PFSK-1 (cell line): ENCODE results near the gene KCNMA1.

Experiments used
- FOXP2 ChIP-seq: optimal IDR thresholded peaks from 2 replicates; pipeline ENCODE3; 2011; ENCODE audit warnings: borderline replicate concordance, control low read depth, inconsistent platforms; ENCODE audit not compliant: insufficient read depth; ENCODE audit errors: extremely low read length, extremely low read depth
- POLR2AphosphoS5 ChIP-seq: IDR thresholded peaks from 2 replicates; pipeline ENCODE4 v1.6.1; 2012; ENCODE audit warnings: low read depth, mild to moderate bottlenecking, control low read depth, low read length, moderate library complexity
- SIN3A ChIP-seq: IDR thresholded peaks from 2 replicates; pipeline ENCODE4 v1.6.1; 2012; ENCODE audit warnings: mild to moderate bottlenecking, low read length, moderate library complexity, borderline replicate concordance; ENCODE audit not compliant: insufficient read depth
- TAF1 ChIP-seq: IDR thresholded peaks from 2 replicates; pipeline ENCODE4 v1.6.1; 2012; ENCODE audit warnings: low read length, control low read depth, borderline replicate concordance; ENCODE audit not compliant: insufficient read depth
- TF ChIP-seq, protein P1 (sequence below), 2 experiments: IDR thresholded peaks; 2 replicates each; pipeline versions ENCODE4 v1.6.1 to v1.8.0; 2011 to 2012; ENCODE audit warnings: low read depth in 2 of 2, low read length in 2 of 2, control low read depth in 1 of 2, inconsistent platforms in 1 of 2, mild to moderate bottlenecking in 1 of 2, moderate library complexity in 1 of 2; ENCODE audit not compliant: insufficient read depth in 1 of 2

The KCNMA1 gene

DNA sequence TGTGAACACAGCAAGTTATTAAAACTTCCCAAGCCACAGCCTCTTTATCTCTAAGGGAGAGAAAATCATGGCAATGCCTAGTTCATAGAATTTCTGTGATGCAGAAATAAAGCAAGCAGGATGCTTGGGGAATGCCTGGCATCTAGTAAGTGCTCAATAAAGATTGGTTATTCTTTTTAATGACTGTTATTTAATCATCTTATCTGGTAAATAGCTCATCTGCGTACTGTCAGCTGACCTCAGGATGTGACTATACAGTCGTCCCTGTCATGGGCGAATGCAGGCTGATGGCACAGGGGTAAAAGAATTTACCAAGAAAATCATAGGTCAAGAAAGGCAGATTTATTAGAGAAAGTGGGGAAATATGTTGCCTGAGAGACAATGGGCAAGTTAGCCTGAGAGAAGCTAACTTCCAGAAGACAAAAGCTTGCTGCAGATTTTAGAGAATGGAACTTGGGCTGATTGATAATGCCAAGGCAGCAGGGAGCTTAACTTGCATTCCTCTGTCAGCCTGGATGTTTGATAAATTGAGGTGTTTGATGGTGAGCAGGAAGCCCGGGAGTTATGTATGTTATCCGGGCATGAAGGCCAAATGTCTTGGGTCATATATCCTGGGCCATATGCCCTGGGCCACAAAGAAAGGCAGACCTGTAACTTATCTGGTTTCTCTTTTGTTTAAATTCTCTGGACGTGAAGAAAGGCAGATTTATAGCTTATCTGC is 126.0 kb downstream of the KCNMA1 start:
- TF ChIP-seq, protein P1, sequence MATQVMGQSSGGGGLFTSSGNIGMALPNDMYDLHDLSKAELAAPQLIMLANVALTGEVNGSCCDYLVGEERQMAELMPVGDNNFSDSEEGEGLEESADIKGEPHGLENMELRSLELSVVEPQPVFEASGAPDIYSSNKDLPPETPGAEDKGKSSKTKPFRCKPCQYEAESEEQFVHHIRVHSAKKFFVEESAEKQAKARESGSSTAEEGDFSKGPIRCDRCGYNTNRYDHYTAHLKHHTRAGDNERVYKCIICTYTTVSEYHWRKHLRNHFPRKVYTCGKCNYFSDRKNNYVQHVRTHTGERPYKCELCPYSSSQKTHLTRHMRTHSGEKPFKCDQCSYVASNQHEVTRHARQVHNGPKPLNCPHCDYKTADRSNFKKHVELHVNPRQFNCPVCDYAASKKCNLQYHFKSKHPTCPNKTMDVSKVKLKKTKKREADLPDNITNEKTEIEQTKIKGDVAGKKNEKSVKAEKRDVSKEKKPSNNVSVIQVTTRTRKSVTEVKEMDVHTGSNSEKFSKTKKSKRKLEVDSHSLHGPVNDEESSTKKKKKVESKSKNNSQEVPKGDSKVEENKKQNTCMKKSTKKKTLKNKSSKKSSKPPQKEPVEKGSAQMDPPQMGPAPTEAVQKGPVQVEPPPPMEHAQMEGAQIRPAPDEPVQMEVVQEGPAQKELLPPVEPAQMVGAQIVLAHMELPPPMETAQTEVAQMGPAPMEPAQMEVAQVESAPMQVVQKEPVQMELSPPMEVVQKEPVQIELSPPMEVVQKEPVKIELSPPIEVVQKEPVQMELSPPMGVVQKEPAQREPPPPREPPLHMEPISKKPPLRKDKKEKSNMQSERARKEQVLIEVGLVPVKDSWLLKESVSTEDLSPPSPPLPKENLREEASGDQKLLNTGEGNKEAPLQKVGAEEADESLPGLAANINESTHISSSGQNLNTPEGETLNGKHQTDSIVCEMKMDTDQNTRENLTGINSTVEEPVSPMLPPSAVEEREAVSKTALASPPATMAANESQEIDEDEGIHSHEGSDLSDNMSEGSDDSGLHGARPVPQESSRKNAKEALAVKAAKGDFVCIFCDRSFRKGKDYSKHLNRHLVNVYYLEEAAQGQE (IDR thresholded peaks at IDR 0.05; ENCODE audit: insufficient read depth in 1 of 2, low read depth in 2 of 2, low read length in 2 of 2), result no peak
- TF ChIP-seq FOXP2 (no peak), SIN3A (no peak), TAF1 (no peak), POLR2AphosphoS5 (no peak)

DNA sequence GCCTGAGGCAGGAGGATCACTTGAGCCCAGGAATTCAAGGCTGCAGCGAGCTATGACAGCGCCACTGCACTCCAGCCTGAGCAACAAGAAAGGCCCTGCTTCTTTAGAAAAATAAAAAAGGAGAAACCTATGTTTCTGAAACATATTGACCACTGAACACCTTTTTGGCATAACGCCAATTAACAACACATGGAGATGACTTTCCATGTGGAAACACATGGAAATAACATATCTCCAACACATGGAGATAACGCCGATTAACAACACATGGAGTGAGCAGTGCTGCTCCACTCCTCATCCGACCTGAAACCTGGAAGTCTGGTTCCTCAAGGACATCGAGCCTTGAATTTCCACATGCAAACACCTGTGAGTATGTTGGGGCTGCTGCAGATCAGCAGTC is 126.9 kb downstream of the KCNMA1 start:
- TF ChIP-seq FOXP2 (no peak), TAF1 (no peak), SIN3A (no peak), POLR2AphosphoS5 (no peak)
- TF ChIP-seq, protein P1 (IDR thresholded peaks at IDR 0.05; ENCODE audit: insufficient read depth in 1 of 2, low read depth in 2 of 2, low read length in 2 of 2), result no peak

DNA sequence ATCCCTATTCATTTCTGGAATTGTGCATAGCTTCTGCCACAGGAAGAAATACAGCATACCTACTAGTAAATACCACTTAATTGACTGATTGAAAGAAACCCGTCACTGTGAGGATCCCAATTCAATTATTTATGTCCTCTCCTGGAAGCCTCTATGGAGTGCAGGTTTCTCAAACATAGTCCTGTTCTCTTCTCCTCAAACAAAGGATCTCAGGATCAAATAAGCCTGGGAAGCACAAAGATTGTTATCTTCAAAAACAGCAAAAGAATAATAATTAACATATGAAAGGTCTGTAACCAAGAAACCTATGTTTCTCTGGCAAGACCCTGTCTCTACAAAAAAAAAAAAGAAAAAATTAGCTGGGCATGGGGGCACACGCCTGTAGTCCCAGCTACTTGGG is 127.3 kb downstream of the KCNMA1 start:
- no peak for TF ChIP-seq TAF1
- TF ChIP-seq FOXP2, result no peak
- TF ChIP-seq, protein P1 (IDR thresholded peaks at IDR 0.05; ENCODE audit: insufficient read depth in 1 of 2, low read depth in 2 of 2, low read length in 2 of 2), result no peak
- no peak for TF ChIP-seq POLR2AphosphoS5
- no peak for TF ChIP-seq SIN3A

DNA sequence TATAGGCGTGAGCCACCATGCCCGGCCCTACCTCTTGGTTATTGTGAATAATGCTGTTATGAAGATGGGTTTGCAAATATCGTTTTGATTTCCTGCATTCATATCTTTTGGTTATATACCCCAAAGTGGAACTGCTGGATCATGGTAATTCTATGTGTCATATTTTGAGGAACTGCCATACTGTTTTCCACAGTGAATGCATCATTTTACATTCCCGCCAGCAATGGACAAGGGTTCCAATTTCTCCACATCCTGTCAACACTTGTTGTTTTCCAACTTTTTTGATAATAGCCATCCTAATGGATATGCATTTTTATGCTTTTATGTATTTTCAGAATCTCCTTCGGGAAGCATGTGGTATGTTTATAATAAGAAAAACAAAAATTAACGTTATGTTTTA is 128.2 kb downstream of the KCNMA1 start:
- TF ChIP-seq TAF1, result no peak
- no peak for TF ChIP-seq POLR2AphosphoS5
- no peak for TF ChIP-seq FOXP2
- TF ChIP-seq, protein P1 (IDR thresholded peaks at IDR 0.05; ENCODE audit: insufficient read depth in 1 of 2, low read depth in 2 of 2, low read length in 2 of 2), result no peak
- TF ChIP-seq SIN3A, result no peak
